Immature natural killer cell (primary cell): ENCODE data around the gene GALR1. TPM values are rescaled to one million over a fixed set of nuclear protein-coding genes. Genes with fewer than 3 reads are reported as not detected.
"Not testable (repeated sequence)": the region's sequence is repeated elsewhere in the genome, so short reads cannot be mapped to it uniquely, and the experiment has no call there.

Experiments
- DNase-seq, 3 donors: peaks; one replicate each; pipeline ENCODE4 v3.0.0; 2022; ENCODE audit warnings: mixed read lengths in 1 of 3
- H3K27ac Mint-ChIP-seq, 6 donors: one replicate each; pipeline ENCODE4 v1.8.0; 2020; ENCODE audit warnings: mixed read lengths in 6 of 6, mild to moderate bottlenecking in 5 of 6, inconsistent platforms in 4 of 6, moderate library complexity in 3 of 6
- H3K27me3 Mint-ChIP-seq, 3 donors: one replicate each; pipeline ENCODE4 v1.8.0; 2020 to 2021; ENCODE audit warnings: low read depth in 3 of 3, mild to moderate bottlenecking in 3 of 3, mixed read lengths in 3 of 3, moderate library complexity in 3 of 3, inconsistent platforms in 1 of 3
- H3K36me3 Mint-ChIP-seq, 3 donors: one replicate each; pipeline ENCODE4 v1.8.0; 2020; ENCODE audit warnings: mixed read lengths in 3 of 3, inconsistent platforms in 2 of 3, mild to moderate bottlenecking in 2 of 3
- H3K4me1 Mint-ChIP-seq, 2 donors: one replicate each; pipeline ENCODE4 v1.8.0; 2020; ENCODE audit warnings: inconsistent platforms in 2 of 2, mild to moderate bottlenecking in 2 of 2, mixed read lengths in 2 of 2, moderate library complexity in 1 of 2
- H3K4me3 Mint-ChIP-seq, 5 donors: one replicate each; pipeline ENCODE4 v1.8.0; 2020; ENCODE audit warnings: mild to moderate bottlenecking in 5 of 5, mixed read lengths in 5 of 5, inconsistent platforms in 3 of 5, moderate library complexity in 3 of 5
- H3K9me3 Mint-ChIP-seq, 6 donors: one replicate each; pipeline ENCODE4 v1.8.0; 2020; ENCODE audit warnings: mild to moderate bottlenecking in 6 of 6, mixed read lengths in 6 of 6, inconsistent platforms in 4 of 6, moderate library complexity in 3 of 6
- polyA plus RNA-seq, 3 donors: library from polyadenylated mRNA; unstranded; fragments of 300-500 nt; fragmentation: Illumina TruSeq; gene quantifications; one replicate each; pipeline ENCODE4 v1.2.3, GENCODE V29; 2021

The GALR1 gene
- polyA plus RNA-seq, 3 donors from 2014 or later: not detected

DNA sequence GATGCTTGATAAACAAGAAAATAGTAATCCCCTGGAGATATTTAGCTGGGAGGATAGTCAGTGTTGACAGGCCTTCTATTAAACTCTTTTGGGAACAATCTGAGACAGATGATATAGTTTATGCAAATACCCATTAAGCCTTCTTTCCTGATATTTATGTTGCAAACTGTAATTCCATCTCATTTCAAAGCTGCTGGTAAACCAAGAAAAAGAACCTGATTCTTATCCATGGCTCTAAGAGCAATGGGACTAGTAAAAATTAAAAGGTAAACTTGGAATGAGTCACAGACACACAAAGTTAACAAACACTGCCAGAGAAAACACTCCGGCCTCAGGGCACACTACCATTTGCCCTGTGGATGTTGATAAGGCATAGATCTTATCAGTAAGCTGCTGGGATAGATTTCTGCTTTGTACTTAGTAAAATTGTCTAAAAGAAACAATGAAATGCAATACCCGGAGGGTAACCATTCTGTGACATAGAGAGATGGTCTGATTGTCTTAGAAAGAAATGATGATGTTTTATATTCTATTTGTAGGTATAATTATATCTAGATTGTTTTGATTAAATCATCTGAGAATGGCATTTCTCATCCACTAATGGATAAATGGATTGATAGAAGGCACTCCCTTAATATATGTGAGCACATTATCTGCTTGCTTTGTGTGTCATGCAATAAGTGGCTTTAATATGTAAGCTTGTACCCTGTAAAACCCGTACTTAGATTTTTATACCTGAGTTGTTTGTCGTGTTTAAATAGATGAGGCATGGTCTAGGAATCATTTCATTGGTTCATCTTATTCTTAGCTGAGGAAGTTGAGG, 13.2 kb downstream of the GALR1 start:
- H3K9me3 Mint-ChIP-seq: peaks cover 0 to 11% (median 0%) of the 10 kb centered on the region in 6 donors
- H3K27ac Mint-ChIP-seq: no peak overlapping the region
- no peaks in the 10 kb centered on the region for H3K4me1 Mint-ChIP-seq
- H3K36me3 Mint-ChIP-seq: peaks cover 0 to 3% (median 2%) of the 10 kb centered on the region in 3 donors
- DNase-seq: no peak
- no peak overlapping the region for H3K4me3 Mint-ChIP-seq
- H3K27me3 Mint-ChIP-seq: peaks cover 2 to 27% (median 18%) of the 10 kb centered on the region in 3 donors

DNA sequence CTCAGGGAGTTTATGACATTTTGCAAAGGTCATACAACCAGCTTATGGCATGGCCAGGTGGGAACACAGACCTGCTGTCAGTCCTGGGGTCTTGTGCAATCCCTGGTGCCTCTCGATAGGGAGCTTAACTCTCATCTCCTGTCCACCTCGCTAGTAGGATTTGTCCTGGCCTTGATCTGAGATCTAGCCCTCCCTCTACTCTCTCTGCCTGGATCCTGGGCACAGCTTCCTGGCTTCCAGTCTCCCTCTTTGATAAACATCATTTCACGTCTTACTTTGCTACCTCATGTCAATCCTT, 13.8 kb downstream of the GALR1 start:
- peaks cover 2 to 23% (median 14%) of the 10 kb centered on the region in 3 donors for H3K27me3 Mint-ChIP-seq
- no peaks in the 10 kb centered on the region for H3K4me1 Mint-ChIP-seq
- no peak overlapping the region for H3K27ac Mint-ChIP-seq
- H3K9me3 Mint-ChIP-seq: peaks cover 0 to 11% (median 0%) of the 10 kb centered on the region in 6 donors
- peaks cover 0 to 3% (median 2%) of the 10 kb centered on the region in 3 donors for H3K36me3 Mint-ChIP-seq
- DNase-seq: no peak
- no peak overlapping the region for H3K4me3 Mint-ChIP-seq

DNA sequence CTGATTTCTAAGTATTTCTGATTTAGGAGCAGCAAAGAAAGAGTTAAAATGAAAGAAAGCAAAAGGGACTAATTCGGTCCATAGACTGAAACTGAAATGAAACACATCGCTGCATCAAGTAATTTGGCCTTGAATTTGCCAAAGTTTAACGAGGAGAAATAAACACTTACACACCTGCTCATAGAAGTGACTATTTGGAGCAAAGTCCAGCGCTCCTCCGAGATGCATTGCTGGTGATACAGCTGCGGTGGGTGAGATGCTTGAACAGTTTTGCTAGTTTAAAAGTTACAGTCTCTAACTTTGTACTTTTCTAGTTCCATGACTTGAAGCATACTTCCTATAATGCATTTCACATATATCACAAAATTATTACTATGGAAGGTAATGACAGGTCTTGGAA, 18.3 kb downstream of the GALR1 start:
- H3K36me3 Mint-ChIP-seq: peaks cover 0 to 3% (median 2%) of the 10 kb centered on the region in 3 donors
- no peak overlapping the region for H3K4me3 Mint-ChIP-seq
- peaks cover 0 to 17% (median 12%) of the 10 kb centered on the region in 3 donors for H3K27me3 Mint-ChIP-seq
- peaks cover 0 to 11% (median 0%) of the 10 kb centered on the region in 6 donors for H3K9me3 Mint-ChIP-seq
- H3K27ac Mint-ChIP-seq: no peak overlapping the region
- DNase-seq: no peak
- H3K4me1 Mint-ChIP-seq: no peaks in the 10 kb centered on the region

DNA sequence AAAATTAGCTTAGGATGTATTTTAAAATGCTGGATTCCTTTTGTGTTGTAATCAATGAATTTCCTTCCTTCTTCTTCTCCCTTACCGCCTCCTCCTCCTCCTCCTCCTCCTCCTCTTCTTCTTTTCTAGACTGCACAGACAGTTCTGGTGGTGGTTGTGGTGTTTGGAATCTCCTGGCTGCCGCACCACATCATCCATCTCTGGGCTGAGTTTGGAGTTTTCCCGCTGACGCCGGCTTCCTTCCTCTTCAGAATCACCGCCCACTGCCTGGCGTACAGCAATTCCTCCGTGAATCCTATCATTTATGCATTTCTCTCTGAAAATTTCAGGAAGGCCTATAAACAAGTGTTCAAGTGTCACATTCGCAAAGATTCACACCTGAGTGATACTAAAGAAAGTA, 18.8 kb downstream of the GALR1 start:
- no peak for DNase-seq
- H3K9me3 Mint-ChIP-seq: peaks cover 0 to 11% (median 0%) of the 10 kb centered on the region in 6 donors
- H3K4me3 Mint-ChIP-seq: no peak overlapping the region
- H3K4me1 Mint-ChIP-seq: no peaks in the 10 kb centered on the region
- H3K27ac Mint-ChIP-seq: no peak overlapping the region
- H3K36me3 Mint-ChIP-seq: peaks cover 0 to 3% (median 2%) of the 10 kb centered on the region in 3 donors
- H3K27me3 Mint-ChIP-seq: peaks cover 0 to 15% (median 12%) of the 10 kb centered on the region in 3 donors

DNA sequence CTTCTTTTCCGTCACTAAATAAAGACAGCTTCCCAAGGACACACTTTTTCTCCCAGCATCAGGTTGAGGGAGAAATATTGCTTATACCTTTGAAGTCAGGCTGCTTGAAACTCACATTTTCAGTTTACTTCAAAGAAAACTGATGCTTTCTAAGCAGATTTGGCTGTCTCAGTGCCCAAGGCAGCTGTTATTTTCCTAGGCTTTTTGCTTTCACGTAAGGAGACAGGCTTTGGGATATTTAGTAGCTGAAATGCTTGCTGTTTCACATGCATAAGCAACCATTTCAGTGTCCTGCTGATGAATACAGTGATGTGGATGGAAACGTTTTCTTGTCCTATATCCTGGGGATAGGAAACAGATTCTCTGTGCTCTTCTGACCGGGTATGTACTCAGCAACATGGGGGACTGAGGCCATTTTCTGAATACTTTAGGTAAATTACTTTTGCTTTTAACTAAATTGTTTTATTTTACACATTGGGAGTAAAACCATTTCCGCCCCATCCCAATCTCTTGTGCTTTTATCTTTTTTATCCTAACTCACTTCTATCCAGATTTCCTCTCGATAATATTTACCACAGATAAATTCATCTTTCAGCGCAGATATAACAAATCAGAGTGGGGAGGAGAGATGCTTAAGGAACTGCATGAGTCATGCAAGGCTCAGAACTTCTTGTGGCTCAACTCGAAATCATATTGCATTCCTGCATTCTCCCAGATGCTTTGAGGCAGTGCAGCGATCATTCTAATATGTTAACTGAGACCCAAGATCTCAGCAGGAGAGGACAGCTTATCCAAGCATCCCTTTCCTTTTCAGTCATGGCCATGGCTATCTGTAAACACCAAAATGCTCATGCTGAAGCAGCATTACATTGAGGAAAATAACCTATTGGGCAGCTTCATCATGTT, 22.2 kb downstream of the GALR1 start:
- Mint-ChIP-seq H3K4me1 (no peaks in the 10 kb centered on the region), H3K36me3 (no peaks in the 10 kb centered on the region), H3K4me3 (no peak overlapping the region), H3K27ac (no peak overlapping the region), H3K9me3 (no peaks in the 10 kb centered on the region), H3K27me3 (peaks cover 1 to 13% (median 10%) of the 10 kb centered on the region in 3 donors)
- no peak for DNase-seq

DNA sequence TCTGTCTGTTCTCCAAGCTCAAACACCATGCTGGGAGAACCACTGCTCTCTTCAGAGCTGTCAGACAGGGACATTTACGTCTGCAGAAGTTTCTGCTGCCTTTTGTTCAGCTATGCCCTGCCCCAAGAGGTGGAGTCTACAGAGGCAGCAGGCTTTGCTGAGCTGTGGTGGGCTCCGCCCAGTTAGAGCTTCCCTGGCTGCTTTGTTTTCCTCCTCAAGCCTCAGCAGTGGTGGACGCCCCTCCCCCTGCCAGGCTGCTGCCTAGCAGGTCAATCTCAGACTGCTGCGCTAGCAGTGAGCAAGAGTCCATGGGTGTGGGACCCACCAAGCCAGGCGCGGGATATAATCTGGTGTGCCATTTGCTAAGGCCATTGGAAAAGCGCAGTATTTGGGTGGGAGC, 41.2 kb downstream of the GALR1 start:
- H3K4me3 Mint-ChIP-seq, H3K27me3 Mint-ChIP-seq, DNase-seq, H3K36me3 Mint-ChIP-seq, H3K4me1 Mint-ChIP-seq, H3K27ac Mint-ChIP-seq, H3K9me3 Mint-ChIP-seq: not testable (repeated sequence)

DNA sequence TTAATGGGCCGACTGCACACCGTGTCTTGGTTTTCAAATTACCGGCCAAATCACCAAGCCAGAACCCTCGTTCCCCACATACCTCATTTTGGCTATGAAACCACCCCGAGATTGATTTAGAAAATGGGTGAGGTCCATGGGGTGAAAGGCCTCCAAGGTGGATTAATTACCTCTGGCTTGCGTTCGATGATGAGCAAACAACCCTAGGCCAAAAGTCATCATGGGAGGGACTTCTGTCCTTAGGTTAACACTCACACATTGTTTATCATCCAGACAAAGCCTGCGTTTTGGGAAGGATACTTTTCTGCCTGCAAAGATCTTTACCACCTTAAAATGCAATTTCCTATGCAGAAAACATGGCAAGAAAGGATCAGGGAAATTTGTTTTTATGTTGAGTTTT, 48.5 kb downstream of the GALR1 start:
- H3K9me3 Mint-ChIP-seq: no peaks in the 10 kb centered on the region
- no peak overlapping the region for H3K4me3 Mint-ChIP-seq
- no peak overlapping the region for H3K27ac Mint-ChIP-seq
- DNase-seq: no peak
- no peaks in the 10 kb centered on the region for H3K36me3 Mint-ChIP-seq
- H3K4me1 Mint-ChIP-seq: no peaks in the 10 kb centered on the region
- H3K27me3 Mint-ChIP-seq: peaks cover 4 to 15% (median 8%) of the 10 kb centered on the region in 3 donors

DNA sequence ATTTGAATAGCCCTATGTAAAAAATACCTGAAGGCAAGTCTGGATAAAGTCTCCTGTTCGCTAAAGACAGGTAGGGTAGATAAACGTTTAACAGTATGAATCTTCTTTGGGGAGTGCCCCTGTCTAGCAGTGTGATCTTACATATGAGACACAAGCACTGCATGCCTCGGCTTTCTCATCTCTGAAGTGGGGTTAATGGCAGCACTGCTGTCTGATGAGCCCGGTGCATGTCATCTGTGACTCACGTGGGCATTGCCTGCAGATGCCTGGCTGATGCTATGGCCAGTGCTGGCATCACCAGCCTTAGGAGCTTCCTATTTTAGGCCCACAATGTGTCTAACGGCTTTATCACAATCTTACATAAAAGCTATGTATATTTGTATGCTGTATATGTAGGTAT, 50.1 kb downstream of the GALR1 start:
- no peak for DNase-seq
- no peak overlapping the region for H3K27ac Mint-ChIP-seq
- no peaks in the 10 kb centered on the region for H3K36me3 Mint-ChIP-seq
- no peaks in the 10 kb centered on the region for H3K4me1 Mint-ChIP-seq
- H3K9me3 Mint-ChIP-seq: no peaks in the 10 kb centered on the region
- peaks cover 7 to 15% (median 9%) of the 10 kb centered on the region in 3 donors for H3K27me3 Mint-ChIP-seq
- H3K4me3 Mint-ChIP-seq: no peak overlapping the region

DNA sequence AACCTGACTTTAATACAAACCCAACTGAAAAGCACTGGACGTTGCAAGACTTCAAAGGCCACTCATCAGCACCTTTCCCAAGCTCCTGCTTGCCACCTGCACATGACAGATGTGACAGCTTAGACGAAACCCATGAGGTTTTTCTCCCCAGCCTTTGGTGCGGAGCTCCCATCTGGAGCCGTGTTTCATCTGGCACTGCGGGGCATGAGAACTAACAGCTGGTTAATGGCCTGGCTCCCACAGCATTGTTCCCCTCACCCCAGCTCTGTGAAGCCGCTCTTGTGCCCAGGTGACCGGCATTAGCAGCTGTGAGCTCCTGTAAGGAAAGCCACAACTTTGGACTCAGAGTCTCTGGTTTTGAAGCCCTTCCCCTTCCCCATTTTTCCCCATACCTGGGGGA, 50.9 kb downstream of the GALR1 start:
- Mint-ChIP-seq H3K36me3 (no peaks in the 10 kb centered on the region), H3K4me1 (no peaks in the 10 kb centered on the region), H3K27me3 (peaks cover 7 to 15% (median 9%) of the 10 kb centered on the region in 3 donors), H3K9me3 (no peaks in the 10 kb centered on the region), H3K27ac (no peak overlapping the region), H3K4me3 (no peak overlapping the region)
- DNase-seq: no peak

DNA sequence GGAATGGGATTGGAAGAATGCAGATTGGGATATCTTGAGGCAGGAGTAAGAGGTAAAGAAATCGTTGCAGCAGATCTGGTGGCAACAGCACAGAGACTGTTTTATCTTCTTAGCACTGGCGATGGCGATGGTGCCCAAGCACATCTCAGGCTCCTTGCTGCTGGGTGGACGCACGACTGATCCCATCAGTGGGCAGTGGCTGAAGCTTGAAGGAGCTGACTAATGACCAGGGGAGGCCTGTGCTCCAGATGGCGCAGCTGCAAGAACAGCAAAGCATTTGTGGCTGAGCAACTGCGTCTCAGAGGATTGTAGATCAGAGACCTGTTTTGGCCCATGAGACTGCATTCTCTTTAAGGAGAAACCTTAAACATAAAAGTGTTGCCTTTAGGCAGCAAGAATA, 54.6 kb downstream of the GALR1 start:
- Mint-ChIP-seq H3K27me3 (peaks cover 8 to 22% (median 15%) of the 10 kb centered on the region in 3 donors), H3K27ac (no peak overlapping the region), H3K4me1 (no peaks in the 10 kb centered on the region), H3K9me3 (no peaks in the 10 kb centered on the region), H3K4me3 (no peak overlapping the region), H3K36me3 (no peaks in the 10 kb centered on the region)
- DNase-seq: no peak

DNA sequence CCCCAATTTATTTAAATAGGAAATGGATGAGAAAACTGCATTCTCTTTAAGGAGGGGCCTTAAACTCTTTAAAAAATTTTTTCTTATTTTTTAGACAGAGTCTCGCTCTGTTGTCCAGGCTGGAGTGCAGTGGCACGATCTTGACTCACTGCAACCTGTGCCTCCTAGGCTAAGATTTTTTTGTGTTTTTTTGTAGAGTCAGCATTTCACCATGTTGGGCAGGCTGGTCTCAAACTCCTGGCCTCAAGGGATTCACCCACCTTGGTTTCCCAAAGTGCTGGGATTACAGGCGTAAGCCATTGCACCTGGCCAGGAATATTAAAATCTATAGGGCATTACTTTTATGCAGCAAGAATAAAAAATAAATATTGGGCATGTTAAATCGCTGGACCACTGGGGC, 56.0 kb downstream of the GALR1 start:
- H3K27me3 Mint-ChIP-seq: peaks cover 9 to 19% (median 9%) of the 10 kb centered on the region in 3 donors
- H3K27ac Mint-ChIP-seq: no peak overlapping the region
- H3K4me3 Mint-ChIP-seq: no peak overlapping the region
- H3K4me1 Mint-ChIP-seq: no peaks in the 10 kb centered on the region
- H3K36me3 Mint-ChIP-seq: no peaks in the 10 kb centered on the region
- no peaks in the 10 kb centered on the region for H3K9me3 Mint-ChIP-seq
- DNase-seq: no peak

DNA sequence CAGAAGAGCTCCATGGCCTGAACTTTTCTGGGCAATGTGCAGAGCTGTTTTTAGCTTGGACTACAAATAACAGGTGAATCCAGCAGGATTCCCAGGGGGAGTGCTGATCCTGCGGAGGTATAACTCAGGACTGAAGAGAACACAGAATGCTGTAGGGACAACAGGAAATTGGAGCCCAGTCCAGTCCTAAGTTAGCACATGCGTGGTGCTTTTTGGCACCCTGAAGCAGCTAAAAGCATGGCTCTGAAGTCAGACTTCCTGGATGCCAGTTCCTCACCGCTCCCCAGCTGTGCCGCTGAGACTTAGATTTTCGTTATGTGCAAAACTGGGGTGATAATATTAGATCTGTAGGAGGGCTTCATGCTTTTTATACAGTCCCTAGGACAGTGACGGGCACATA, 58.6 kb downstream of the GALR1 start:
- H3K27ac Mint-ChIP-seq: no peak overlapping the region
- no peaks in the 10 kb centered on the region for H3K36me3 Mint-ChIP-seq
- H3K4me1 Mint-ChIP-seq: no peaks in the 10 kb centered on the region
- no peaks in the 10 kb centered on the region for H3K9me3 Mint-ChIP-seq
- no peak overlapping the region for H3K4me3 Mint-ChIP-seq
- no peak for DNase-seq
- H3K27me3 Mint-ChIP-seq: peaks cover 5 to 14% (median 6%) of the 10 kb centered on the region in 3 donors

DNA sequence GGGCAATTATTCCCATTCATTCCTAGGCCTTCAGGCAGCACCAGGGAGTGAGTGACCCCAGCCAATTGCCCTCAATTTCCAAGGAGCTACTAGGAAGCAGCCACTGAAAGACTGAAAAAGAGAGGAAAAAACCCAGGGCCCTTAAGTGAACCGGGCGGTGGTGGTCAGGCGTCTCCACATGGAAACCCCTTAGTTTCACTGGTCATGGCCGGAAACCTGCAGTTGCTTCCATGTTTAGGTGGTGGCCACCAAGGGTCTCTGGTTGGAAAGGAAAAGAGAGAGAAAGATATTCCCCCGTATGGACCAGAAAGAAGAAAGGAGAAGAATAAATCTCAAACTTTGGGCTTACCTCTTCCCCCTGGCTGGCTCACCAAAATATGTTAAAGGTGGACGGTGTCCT, 64.9 kb downstream of the GALR1 start:
- H3K4me1 Mint-ChIP-seq: no peaks in the 10 kb centered on the region
- H3K27ac Mint-ChIP-seq: no peak overlapping the region
- DNase-seq: no peak
- H3K36me3 Mint-ChIP-seq: no peaks in the 10 kb centered on the region
- peaks cover 0 to 3% (median 3%) of the 10 kb centered on the region in 3 donors for H3K27me3 Mint-ChIP-seq
- no peaks in the 10 kb centered on the region for H3K9me3 Mint-ChIP-seq
- H3K4me3 Mint-ChIP-seq: no peak overlapping the region

DNA sequence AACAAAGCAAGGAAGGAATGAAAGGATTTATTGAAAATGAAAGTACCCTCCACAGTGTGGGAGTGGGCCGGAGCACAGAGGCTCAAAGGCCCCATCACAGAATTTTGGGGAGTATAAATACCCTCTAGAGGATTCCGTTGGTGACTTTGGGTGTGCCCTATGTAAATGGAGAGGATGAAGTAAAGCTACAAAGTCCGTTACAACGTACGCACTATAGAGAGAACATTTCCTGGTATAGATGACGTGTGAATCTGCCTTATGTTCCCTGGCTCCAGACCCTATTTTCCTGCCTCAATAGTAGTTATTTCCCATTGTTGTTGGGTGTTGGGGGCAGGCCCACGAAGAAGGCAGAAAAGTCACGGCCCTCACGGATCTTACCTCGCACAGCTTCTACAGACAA, 65.3 kb downstream of the GALR1 start:
- H3K36me3 Mint-ChIP-seq: no peaks in the 10 kb centered on the region
- DNase-seq: no peak
- H3K4me3 Mint-ChIP-seq: no peak overlapping the region
- H3K9me3 Mint-ChIP-seq: no peaks in the 10 kb centered on the region
- H3K27me3 Mint-ChIP-seq: peaks cover 3 to 4% (median 3%) of the 10 kb centered on the region in 3 donors
- no peak overlapping the region for H3K27ac Mint-ChIP-seq
- H3K4me1 Mint-ChIP-seq: no peaks in the 10 kb centered on the region
